Fibroblast of the aortic adventitia (primary cell): Measurements from ENCODE around the gene TOR4A. TPM values are rescaled to one million over a fixed set of nuclear protein-coding genes. Genes with fewer than 3 reads are reported as not detected.
A peak's percentile ranks its signal among the peaks of the same experiment; 100 is the strongest.

ENCODE experiments used
- DNase-seq: peaks from one replicate; pipeline ENCODE4 v3.0.0-alpha.2; 2010; ENCODE audit warnings: low read depth
- H3K4me3 ChIP-seq: 2 replicates; pipeline ENCODE4 v1.5.1; 2011; ENCODE audit warnings: low read depth, mild to moderate bottlenecking, control low read depth, low read length, moderate library complexity
- CTCF ChIP-seq: IDR thresholded peaks from 2 replicates; pipeline ENCODE4 v1.5.1; 2011; ENCODE audit warnings: mild to moderate bottlenecking, low read length, control low read depth, inconsistent platforms; ENCODE audit not compliant: insufficient read depth
- total RNA-seq: library from RNA; depleted of rRNA; stranded (reverse); fragments of >200 nt; gene quantifications from 2 replicates; pipeline ENCODE4 v1.2.3, GENCODE V29; 2012; ENCODE audit warnings: low replicate concordance

TOR4A gene
- 12.6 and 31.3 TPM in 2 replicates for total RNA-seq

GRCh38 chr9:137277329-137278041, at the start of gene TOR4A:
Gene TOR4A, plus strand, starts transcription at chr9:137277726. Its CDS starts 964 bp downstream, at chr9:137278690.
- DNase-seq = peak; percentile 84
- TF ChIP-seq CTCF = peak; percentile 9
- peak within 1 kb of the TSS; percentile 74 for H3K4me3 ChIP-seq

GRCh38 chr9:137227853-137228505, 49.5 kb upstream of the TOR4A start:
- no peak for DNase-seq
- H3K4me3 ChIP-seq = no peak overlapping the region
- TF ChIP-seq CTCF = no peak

DNA sequence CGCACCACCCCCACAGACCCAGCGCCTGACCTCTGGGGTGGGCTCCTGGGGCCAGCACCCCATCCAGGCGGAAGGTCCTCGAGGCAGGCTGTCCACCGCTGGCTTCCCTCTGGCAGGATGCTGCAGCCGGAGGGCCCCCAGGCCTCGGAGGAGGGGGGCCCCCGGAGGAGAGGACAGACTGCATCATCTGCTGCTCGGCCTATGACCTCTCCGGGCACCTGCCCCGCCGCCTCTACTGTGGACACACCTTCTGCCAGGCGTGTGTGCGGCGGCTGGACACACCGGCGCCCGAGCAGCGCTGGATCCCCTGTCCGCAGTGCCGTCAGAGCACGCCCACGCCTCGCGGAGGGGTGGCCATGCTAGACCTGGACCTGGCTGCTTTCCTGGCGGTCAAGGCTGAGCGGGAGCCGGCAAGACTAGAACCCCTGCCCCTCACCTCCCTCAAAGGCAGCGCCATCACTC, 49.0 kb upstream of the TOR4A start:
- no peak for DNase-seq
- TF ChIP-seq CTCF = no peak
- H3K4me3 ChIP-seq = no peak overlapping the region

GRCh38 chr9:137228968-137229896, 48.3 kb upstream of the TOR4A start:
- no peak for TF ChIP-seq CTCF
- H3K4me3 ChIP-seq = no peak overlapping the region
- no peak for DNase-seq

GRCh38 chr9:137229903-137230704, 47.4 kb upstream of the TOR4A start:
- no peak for DNase-seq
- H3K4me3 ChIP-seq = no peak overlapping the region
- TF ChIP-seq CTCF = no peak

DNA sequence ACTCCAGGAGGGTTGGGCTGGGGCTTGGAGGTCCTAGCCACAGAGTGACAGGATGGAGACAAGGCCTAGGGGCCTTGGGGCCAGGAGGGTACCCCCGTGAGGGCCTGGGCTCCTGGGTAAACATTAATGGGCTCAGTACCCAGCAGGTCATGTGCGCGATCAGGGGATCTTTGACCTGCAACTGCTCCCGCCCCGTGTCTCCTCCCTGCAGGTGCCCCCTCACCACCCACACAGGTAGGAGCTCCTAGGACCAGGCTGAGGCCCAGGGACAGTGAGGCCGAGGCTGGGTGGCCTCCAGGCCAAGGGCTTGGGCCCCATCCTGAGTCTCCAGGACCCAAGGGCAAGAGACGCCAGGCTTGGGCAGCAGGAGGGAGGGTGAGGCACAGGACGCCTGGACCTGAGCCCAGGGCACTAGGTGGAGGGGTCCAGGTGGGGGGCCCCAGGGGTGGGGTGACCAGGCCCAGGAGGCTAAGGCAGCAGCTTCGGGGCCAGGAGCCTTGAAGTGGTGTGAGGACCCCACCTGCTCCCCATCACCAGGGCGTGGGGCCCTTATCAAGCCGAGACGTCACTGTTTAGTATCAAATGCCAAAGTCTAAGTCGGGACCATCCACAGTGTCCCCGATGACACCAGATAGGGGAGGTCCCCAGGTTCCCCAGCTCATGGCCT, 46.7 kb upstream of the TOR4A start, which contains the start of gene SLC34A3:
Gene SLC34A3, plus strand, starts transcription at position 197 of the 667 bp plus-strand sequence. CDS start 802 bp downstream, outside the sequence.
- TF ChIP-seq CTCF = no peak
- H3K4me3 ChIP-seq = no peak within 1 kb of the TSS

More for the DNA sequence above, 46.7 kb upstream of the TOR4A start, which contains the start of gene SLC34A3:
- DNase-seq = no peak
